Stimulated activated naive B cell treated with anti-CD40 and anti-IgM and Interleukin-4, amounts not matched to agents 10 μg/mL and 1 μg/mL and 100 μg/mL, for 72 hours (primary cell): ENCODE data around the gene DYNLT3.

Source experiments
- ATAC-seq, 2 donors: fragments of 150-1000 bp; cut with Tn5 transposase; replicated peaks; 2 replicates each; pipeline ENCODE4 v1.10.0; 2021; ENCODE audit warnings: moderate library complexity in 1 of 2
- DNase-seq: peaks from one replicate; pipeline ENCODE4 v3.0.0; 2021
- H3K27ac Mint-ChIP-seq: one replicate; pipeline ENCODE4 v1.8.0; 2022; ENCODE audit warnings: mild to moderate bottlenecking, mixed read lengths
- H3K27me3 Mint-ChIP-seq, 2 donors: one replicate each; pipeline ENCODE4 v1.8.0; 2022; ENCODE audit warnings: mixed read lengths in 2 of 2
- H3K36me3 Mint-ChIP-seq, 2 donors: one replicate each; pipeline ENCODE4 v1.8.0; 2022; ENCODE audit warnings: mixed read lengths in 2 of 2, mild to moderate bottlenecking in 1 of 2
- H3K4me1 Mint-ChIP-seq, 2 donors: one replicate each; pipeline ENCODE4 v1.8.0; 2022; ENCODE audit warnings: mixed read lengths in 2 of 2, mild to moderate bottlenecking in 1 of 2
- H3K4me3 Mint-ChIP-seq, 2 donors: one replicate each; pipeline ENCODE4 v1.8.0; 2022; ENCODE audit warnings: mild to moderate bottlenecking in 2 of 2, mixed read lengths in 2 of 2, moderate library complexity in 1 of 2
- H3K9me3 Mint-ChIP-seq, 2 donors: one replicate each; pipeline ENCODE4 v1.8.0; 2022; ENCODE audit warnings: mixed read lengths in 2 of 2, mild to moderate bottlenecking in 1 of 2

DYNLT3 gene

GRCh38 chrX:37846934-37847732 is at the start of gene DYNLT3:
Gene DYNLT3 (minus strand): TSS chrX:37847571. CDS start chrX:37847510, 61 bp downstream.
- peak; percentile 74 for DNase-seq
- no peaks in the 10 kb centered on the region for H3K9me3 Mint-ChIP-seq
- H3K36me3 Mint-ChIP-seq, result peaks cover 0 to 2% of the 10 kb centered on the region in 2 donors
- ATAC-seq, result peak; percentile 99 to 100
- H3K4me3 Mint-ChIP-seq, result peak within 1 kb of the TSS; percentile 81 to 87
- peak within 1 kb of the TSS; percentile 90 for H3K27ac Mint-ChIP-seq
- H3K4me1 Mint-ChIP-seq, result no peaks in the 10 kb centered on the region
- H3K27me3 Mint-ChIP-seq, result peaks cover 0 to 4% of the 10 kb centered on the region in 2 donors

GRCh38 chrX:37896511-37896890 is 49.1 kb upstream of the DYNLT3 start:
- no peak overlapping the region for H3K4me3 Mint-ChIP-seq
- no peaks in the 10 kb centered on the region for H3K4me1 Mint-ChIP-seq
- H3K27me3 Mint-ChIP-seq, result peaks cover 0 to 19% of the 10 kb centered on the region in 2 donors
- no peaks in the 10 kb centered on the region for H3K36me3 Mint-ChIP-seq
- DNase-seq (no peak), ATAC-seq (no peak)
- H3K9me3 Mint-ChIP-seq, result no peaks in the 10 kb centered on the region
- H3K27ac Mint-ChIP-seq, result no peak overlapping the region

GRCh38 chrX:37895795-37896510 is 48.6 kb upstream of the DYNLT3 start:
- peaks cover 0 to 19% of the 10 kb centered on the region in 2 donors for H3K27me3 Mint-ChIP-seq
- DNase-seq (no peak), ATAC-seq (no peak)
- H3K27ac Mint-ChIP-seq, result no peak overlapping the region
- H3K4me3 Mint-ChIP-seq, result no peak overlapping the region
- H3K4me1 Mint-ChIP-seq, result no peaks in the 10 kb centered on the region
- no peaks in the 10 kb centered on the region for H3K36me3 Mint-ChIP-seq
- no peaks in the 10 kb centered on the region for H3K9me3 Mint-ChIP-seq

- Mint-ChIP-seq H3K27me3 (peaks cover 0 to 19% of the 10 kb centered on the region in 2 donors), H3K4me1 (no peaks in the 10 kb centered on the region), H3K36me3 (no peaks in the 10 kb centered on the region), H3K27ac (no peak overlapping the region), H3K9me3 (no peaks in the 10 kb centered on the region), H3K4me3 (no peak overlapping the region)
- ATAC-seq (no peak), DNase-seq (no peak)
These were observed 47.4 kb upstream of the DYNLT3 start for GRCh38 chrX:37894725-37895124.

- no peak overlapping the region for H3K27ac Mint-ChIP-seq
- ATAC-seq (no peak), DNase-seq (no peak)
- H3K4me3 Mint-ChIP-seq, result no peak overlapping the region
- H3K27me3 Mint-ChIP-seq, result peaks cover 0 to 7% of the 10 kb centered on the region in 2 donors
- H3K9me3 Mint-ChIP-seq, result no peaks in the 10 kb centered on the region
- no peaks in the 10 kb centered on the region for H3K4me1 Mint-ChIP-seq
- no peaks in the 10 kb centered on the region for H3K36me3 Mint-ChIP-seq
These were observed 40.6 kb upstream of the DYNLT3 start for GRCh38 chrX:37888010-37888409.

- H3K27ac Mint-ChIP-seq, result no peak overlapping the region
These were observed 40.0 kb upstream of the DYNLT3 start for GRCh38 chrX:37887347-37887746.

GRCh38 chrX:37883196-37883595 is 35.8 kb upstream of the DYNLT3 start:
- DNase-seq (no peak), ATAC-seq (no peak)
- no peak overlapping the region for H3K27ac Mint-ChIP-seq
- no peaks in the 10 kb centered on the region for H3K4me1 Mint-ChIP-seq
- no peak overlapping the region for H3K4me3 Mint-ChIP-seq
- H3K9me3 Mint-ChIP-seq, result no peaks in the 10 kb centered on the region
- H3K27me3 Mint-ChIP-seq, result peaks cover 8 to 23% of the 10 kb centered on the region in 2 donors
- H3K36me3 Mint-ChIP-seq, result no peaks in the 10 kb centered on the region

More at GRCh38 chrX:37887347-37887746, 40.0 kb upstream of the DYNLT3 start:
- DNase-seq (no peak), ATAC-seq (no peak)
- no peak overlapping the region for H3K4me3 Mint-ChIP-seq
- H3K27me3 Mint-ChIP-seq, result peaks cover 3 to 10% of the 10 kb centered on the region in 2 donors
- no peaks in the 10 kb centered on the region for H3K9me3 Mint-ChIP-seq
- no peaks in the 10 kb centered on the region for H3K36me3 Mint-ChIP-seq
- no peaks in the 10 kb centered on the region for H3K4me1 Mint-ChIP-seq

GRCh38 chrX:37879692-37880091 is 32.3 kb upstream of the DYNLT3 start:
- H3K27me3 Mint-ChIP-seq, result peaks cover 8 to 25% of the 10 kb centered on the region in 2 donors
- H3K36me3 Mint-ChIP-seq, result no peaks in the 10 kb centered on the region
- H3K9me3 Mint-ChIP-seq, result no peaks in the 10 kb centered on the region
- no peak overlapping the region for H3K4me3 Mint-ChIP-seq
- DNase-seq (no peak), ATAC-seq (no peak)
- H3K27ac Mint-ChIP-seq, result no peak overlapping the region
- no peaks in the 10 kb centered on the region for H3K4me1 Mint-ChIP-seq

GRCh38 chrX:37876716-37877115 is 29.3 kb upstream of the DYNLT3 start:
- H3K4me3 Mint-ChIP-seq, result no peak overlapping the region
- no peak overlapping the region for H3K27ac Mint-ChIP-seq
- peaks cover 0 to 23% of the 10 kb centered on the region in 2 donors for H3K27me3 Mint-ChIP-seq
- no peaks in the 10 kb centered on the region for H3K36me3 Mint-ChIP-seq
- DNase-seq (no peak), ATAC-seq (no peak)
- no peaks in the 10 kb centered on the region for H3K9me3 Mint-ChIP-seq
- H3K4me1 Mint-ChIP-seq, result no peaks in the 10 kb centered on the region

GRCh38 chrX:37875675-37876074 is 28.3 kb upstream of the DYNLT3 start:
- ATAC-seq, result no peak
- no peaks in the 10 kb centered on the region for H3K4me1 Mint-ChIP-seq
- peaks cover 0 to 23% of the 10 kb centered on the region in 2 donors for H3K27me3 Mint-ChIP-seq
- no peak overlapping the region for H3K4me3 Mint-ChIP-seq
- H3K36me3 Mint-ChIP-seq, result no peaks in the 10 kb centered on the region
- no peak for DNase-seq
- H3K27ac Mint-ChIP-seq, result no peak overlapping the region
- no peaks in the 10 kb centered on the region for H3K9me3 Mint-ChIP-seq

- Mint-ChIP-seq H3K27me3 (peaks cover 0 to 27% of the 10 kb centered on the region in 2 donors), H3K36me3 (no peaks in the 10 kb centered on the region), H3K27ac (no peak overlapping the region), H3K4me3 (no peak overlapping the region), H3K4me1 (no peaks in the 10 kb centered on the region), H3K9me3 (no peaks in the 10 kb centered on the region)
- DNase-seq, result no peak
- no peak for ATAC-seq
These were observed 25.8 kb upstream of the DYNLT3 start for GRCh38 chrX:37873220-37873619.

GRCh38 chrX:37872303-37872655 is 24.9 kb upstream of the DYNLT3 start:
- no peak overlapping the region for H3K27ac Mint-ChIP-seq
- H3K9me3 Mint-ChIP-seq, result peaks cover 0 to 3% of the 10 kb centered on the region in 2 donors
- peaks cover 0 to 3% of the 10 kb centered on the region in 2 donors for H3K4me1 Mint-ChIP-seq
- H3K4me3 Mint-ChIP-seq, result no peak overlapping the region
- H3K36me3 Mint-ChIP-seq, result no peaks in the 10 kb centered on the region
- DNase-seq (no peak), ATAC-seq (no peak)
- H3K27me3 Mint-ChIP-seq, result peaks cover 0 to 31% of the 10 kb centered on the region in 2 donors

- Mint-ChIP-seq H3K27ac (no peak overlapping the region), H3K4me1 (peaks cover 0 to 3% of the 10 kb centered on the region in 2 donors), H3K27me3 (peaks cover 0 to 28% of the 10 kb centered on the region in 2 donors), H3K36me3 (no peaks in the 10 kb centered on the region), H3K9me3 (peaks cover 0 to 5% of the 10 kb centered on the region in 2 donors), H3K4me3 (no peak overlapping the region)
- ATAC-seq (no peak), DNase-seq (no peak)
These were observed 24.4 kb upstream of the DYNLT3 start for GRCh38 chrX:37871626-37872302.

GRCh38 chrX:37867536-37868153 is 20.3 kb upstream of the DYNLT3 start:
- H3K27me3 Mint-ChIP-seq, result peaks cover 0 to 25% of the 10 kb centered on the region in 2 donors
- H3K4me1 Mint-ChIP-seq, result peaks cover 0 to 3% of the 10 kb centered on the region in 2 donors
- ATAC-seq (no peak), DNase-seq (no peak)
- H3K36me3 Mint-ChIP-seq, result no peaks in the 10 kb centered on the region
- H3K9me3 Mint-ChIP-seq, result peaks cover 0 to 5% of the 10 kb centered on the region in 2 donors
- H3K27ac Mint-ChIP-seq, result no peak overlapping the region
- H3K4me3 Mint-ChIP-seq, result no peak overlapping the region
